Measurements from ENCODE around the gene IL4R.

The IL4R gene

DNA sequence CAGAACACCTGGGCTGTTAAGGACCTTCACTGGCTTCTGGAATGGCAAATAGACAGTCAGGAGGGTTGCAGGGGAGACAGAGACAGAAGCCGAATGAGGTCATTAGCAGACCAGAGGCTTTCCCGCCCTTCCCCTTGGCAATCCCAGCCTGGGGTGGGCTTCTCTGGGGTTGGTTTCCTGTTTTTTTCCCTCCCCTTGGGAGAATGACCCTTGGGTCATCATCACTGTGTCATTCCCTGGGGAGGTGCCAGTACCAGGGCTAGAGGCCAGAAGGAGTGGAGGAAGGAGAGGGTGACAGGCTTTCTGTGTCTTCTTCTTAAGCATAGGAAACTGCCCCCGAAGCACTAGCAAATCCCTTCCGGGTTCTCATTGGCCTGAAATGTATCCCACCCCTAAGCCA lies 45.3 kb downstream of the IL4R start:
- no peak for DNase-seq (ENCODE audit: low read depth)

- DNase-seq (ENCODE audit: low read depth): no peak
Observed at GRCh38 chr16:27359615-27360014, 45.8 kb downstream of the IL4R start.

DNA sequence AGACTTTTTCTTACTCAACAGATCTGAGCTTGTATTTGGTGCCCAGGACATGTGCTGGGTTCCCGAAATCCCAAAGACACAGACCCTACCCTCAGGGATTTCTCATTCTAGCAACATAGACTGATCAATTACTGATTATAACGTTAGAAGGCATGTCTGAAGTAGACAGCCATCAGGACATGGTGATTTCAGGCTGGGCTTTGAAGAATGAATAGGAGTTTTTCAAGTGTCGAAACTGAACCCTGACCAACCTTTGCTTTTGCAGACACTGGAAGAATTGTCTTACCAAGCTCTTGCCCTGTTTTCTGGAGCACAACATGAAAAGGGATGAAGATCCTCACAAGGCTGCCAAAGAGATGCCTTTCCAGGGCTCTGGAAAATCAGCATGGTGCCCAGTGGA lies 48.2 kb downstream of the IL4R start:
- no peak for DNase-seq (ENCODE audit: low read depth)

DNA sequence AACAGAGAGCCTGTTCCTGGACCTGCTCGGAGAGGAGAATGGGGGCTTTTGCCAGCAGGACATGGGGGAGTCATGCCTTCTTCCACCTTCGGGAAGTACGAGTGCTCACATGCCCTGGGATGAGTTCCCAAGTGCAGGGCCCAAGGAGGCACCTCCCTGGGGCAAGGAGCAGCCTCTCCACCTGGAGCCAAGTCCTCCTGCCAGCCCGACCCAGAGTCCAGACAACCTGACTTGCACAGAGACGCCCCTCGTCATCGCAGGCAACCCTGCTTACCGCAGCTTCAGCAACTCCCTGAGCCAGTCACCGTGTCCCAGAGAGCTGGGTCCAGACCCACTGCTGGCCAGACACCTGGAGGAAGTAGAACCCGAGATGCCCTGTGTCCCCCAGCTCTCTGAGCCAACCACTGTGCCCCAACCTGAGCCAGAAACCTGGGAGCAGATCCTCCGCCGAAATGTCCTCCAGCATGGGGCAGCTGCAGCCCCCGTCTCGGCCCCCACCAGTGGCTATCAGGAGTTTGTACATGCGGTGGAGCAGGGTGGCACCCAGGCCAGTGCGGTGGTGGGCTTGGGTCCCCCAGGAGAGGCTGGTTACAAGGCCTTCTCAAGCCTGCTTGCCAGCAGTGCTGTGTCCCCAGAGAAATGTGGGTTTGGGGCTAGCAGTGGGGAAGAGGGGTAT lies 48.9 kb downstream of the IL4R start:
- DNase-seq (ENCODE audit: low read depth): no peak

DNA sequence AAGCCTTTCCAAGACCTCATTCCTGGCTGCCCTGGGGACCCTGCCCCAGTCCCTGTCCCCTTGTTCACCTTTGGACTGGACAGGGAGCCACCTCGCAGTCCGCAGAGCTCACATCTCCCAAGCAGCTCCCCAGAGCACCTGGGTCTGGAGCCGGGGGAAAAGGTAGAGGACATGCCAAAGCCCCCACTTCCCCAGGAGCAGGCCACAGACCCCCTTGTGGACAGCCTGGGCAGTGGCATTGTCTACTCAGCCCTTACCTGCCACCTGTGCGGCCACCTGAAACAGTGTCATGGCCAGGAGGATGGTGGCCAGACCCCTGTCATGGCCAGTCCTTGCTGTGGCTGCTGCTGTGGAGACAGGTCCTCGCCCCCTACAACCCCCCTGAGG lies 49.5 kb downstream of the IL4R start:
- no peak for DNase-seq (ENCODE audit: low read depth)

GRCh38 chr16:27363797-27364196 lies 50.0 kb downstream of the IL4R start:
- DNase-seq (ENCODE audit: low read depth): no peak

DNA sequence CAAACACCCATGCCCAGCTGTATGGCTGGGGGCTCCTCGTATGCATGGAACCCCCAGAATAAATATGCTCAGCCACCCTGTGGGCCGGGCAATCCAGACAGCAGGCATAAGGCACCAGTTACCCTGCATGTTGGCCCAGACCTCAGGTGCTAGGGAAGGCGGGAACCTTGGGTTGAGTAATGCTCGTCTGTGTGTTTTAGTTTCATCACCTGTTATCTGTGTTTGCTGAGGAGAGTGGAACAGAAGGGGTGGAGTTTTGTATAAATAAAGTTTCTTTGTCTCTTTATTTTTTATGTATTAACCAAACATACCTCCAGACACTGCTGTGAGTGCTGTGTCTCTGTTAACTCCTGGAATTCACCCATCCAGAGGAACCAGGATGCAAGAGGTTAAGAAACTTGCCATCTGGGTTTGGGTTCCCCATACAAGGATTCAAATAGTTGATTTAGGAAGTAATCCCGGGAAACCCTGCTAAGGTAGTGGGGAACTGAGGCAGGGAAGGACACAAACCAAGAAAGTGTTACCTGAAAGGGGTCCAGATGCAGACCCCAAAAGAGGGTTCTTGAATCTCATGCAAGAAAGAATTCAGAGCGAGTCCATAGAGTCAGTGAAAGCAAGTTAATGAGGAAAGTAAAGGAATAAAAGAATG lies 50.8 kb downstream of the IL4R start:
- no peak for DNase-seq (ENCODE audit: low read depth)

GRCh38 chr16:27365142-27366089 lies 51.6 kb downstream of the IL4R start:
- no peak for DNase-seq (ENCODE audit: low read depth)

- DNase-seq (ENCODE audit: low read depth): no peak
Observed at GRCh38 chr16:27366687-27367460, 53.1 kb downstream of the IL4R start.

GRCh38 chr16:27367461-27368357 lies 53.9 kb downstream of the IL4R start:
- peak; percentile 79 for DNase-seq (ENCODE audit: low read depth)

GRCh38 chr16:27368358-27368722 lies 54.6 kb downstream of the IL4R start:
- DNase-seq (ENCODE audit: low read depth): no peak

GRCh38 chr16:27369806-27370205 lies 56.0 kb downstream of the IL4R start:
- DNase-seq (ENCODE audit: low read depth): no peak

GRCh38 chr16:27370318-27370717 lies 56.5 kb downstream of the IL4R start:
- DNase-seq (ENCODE audit: low read depth): no peak

DNA sequence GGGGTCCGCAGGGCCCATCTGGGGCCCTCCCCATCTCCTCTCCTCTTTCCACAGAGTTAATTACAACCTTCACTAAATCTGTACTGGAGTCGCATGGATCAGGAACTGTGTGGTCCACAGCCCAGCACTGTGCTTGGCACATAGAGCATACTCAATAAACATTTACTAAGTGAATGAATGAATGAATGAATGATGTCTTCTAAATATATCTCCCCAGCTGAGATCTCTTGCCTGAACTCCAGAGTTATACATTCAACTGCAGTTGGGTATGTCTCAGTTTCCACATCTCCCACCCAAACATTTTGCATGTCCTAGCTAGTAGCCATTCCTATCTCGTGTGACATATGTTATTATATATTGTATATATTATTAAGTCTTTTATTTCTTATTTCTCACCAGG lies 59.5 kb downstream of the IL4R start:
- DNase-seq (ENCODE audit: low read depth): no peak

GRCh38 chr16:27374221-27374803 lies 60.5 kb downstream of the IL4R start:
- no peak for DNase-seq (ENCODE audit: low read depth)

DNA sequence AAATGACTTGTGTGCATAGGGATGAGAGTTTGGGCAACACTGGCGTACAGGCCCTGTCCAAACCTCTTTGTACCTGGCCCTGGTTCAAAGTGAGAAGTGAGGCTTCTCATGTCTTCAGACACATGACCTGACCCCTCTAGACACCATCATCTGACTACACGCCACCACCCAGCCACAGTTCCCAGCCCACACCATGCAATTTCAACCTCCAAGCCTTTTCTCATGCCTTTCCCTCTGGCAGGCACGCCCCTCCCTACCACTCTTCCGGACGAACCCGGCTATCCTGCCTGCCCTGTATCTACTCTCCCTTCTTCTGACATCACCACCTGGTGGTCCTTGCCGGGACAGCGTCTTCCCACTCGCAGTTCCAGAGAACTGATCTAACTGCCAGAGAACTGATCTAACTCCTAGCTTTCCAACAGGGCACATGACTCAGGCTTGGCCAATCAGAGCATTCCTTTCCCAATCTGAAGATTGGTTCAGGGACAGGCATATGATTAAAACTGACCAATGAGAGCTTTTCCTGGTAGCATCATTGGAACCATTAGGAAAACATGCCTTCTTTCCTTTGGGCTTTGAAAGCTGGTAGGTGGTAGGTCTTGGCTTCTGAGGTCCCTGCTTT lies 61.1 kb downstream of the IL4R start:
- peak; percentile 31 for DNase-seq (ENCODE audit: low read depth)

- no peak for DNase-seq (ENCODE audit: low read depth)
Observed at GRCh38 chr16:27377666-27378485, 64.1 kb downstream of the IL4R start.

DNA sequence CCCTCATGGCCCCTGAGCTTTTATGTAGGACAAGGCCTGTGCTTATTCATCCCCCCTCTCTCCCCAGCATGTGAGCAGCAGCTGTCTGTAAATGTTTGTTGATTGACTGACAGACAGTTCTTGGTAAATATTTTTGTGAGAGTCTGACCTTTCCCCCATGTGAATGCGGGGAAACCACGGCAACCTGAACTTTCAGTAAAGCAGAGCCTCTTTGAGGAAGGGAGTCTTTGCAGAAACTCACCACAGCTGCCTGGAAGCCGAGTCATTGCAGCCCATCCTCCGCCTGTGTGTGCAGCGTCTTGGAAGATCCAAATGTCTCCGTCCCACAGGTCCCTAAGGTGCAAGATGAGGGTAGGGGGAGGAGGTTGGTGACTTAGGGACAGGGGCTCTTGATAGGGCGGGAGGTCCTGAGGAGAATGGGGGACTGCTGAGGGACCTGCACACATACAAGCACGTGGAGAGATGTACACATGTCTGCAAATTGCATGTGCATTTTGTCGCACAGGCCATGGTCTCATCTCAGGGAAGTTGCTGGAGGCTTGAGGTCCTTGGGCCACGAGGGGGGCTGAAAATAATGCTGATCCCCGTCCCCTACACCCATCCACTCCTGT lies 65.2 kb downstream of the IL4R start:
- DNase-seq (ENCODE audit: low read depth): no peak

- no peak for DNase-seq (ENCODE audit: low read depth)
Observed at GRCh38 chr16:27379919-27380318, 66.1 kb downstream of the IL4R start.
